Keratinocyte (primary cell): Measurements from ENCODE around the gene TKFC. TPM values are rescaled to one million over a fixed set of nuclear protein-coding genes. Genes with fewer than 3 reads are reported as not detected.

Experiments used
- DNase-seq: peaks from one replicate; pipeline ENCODE4 v3.0.0-alpha.2; 2011; ENCODE audit warnings: low read depth, missing footprints, low spot score
- FAIRE-seq: peaks from 2 replicates; lab custom pipeline; 2011; peaks lifted over from hg19 to GRCh38; lab: Jason Lieb, UNC
- H2AFZ ChIP-seq: 2 replicates; pipeline ENCODE4 v1.6.0; 2012; ENCODE audit warnings: low read length, control low read depth, inconsistent platforms; ENCODE audit not compliant: control insufficient read depth
- H3K27ac ChIP-seq: 2 replicates; pipeline ENCODE4 v1.5.1; 2011; ENCODE audit warnings: low read length; ENCODE audit not compliant: control insufficient read depth, insufficient read depth
- H3K27me3 ChIP-seq: 3 replicates; pipeline ENCODE4 v1.6.0; 2011; ENCODE audit warnings: low read length; ENCODE audit not compliant: control insufficient read depth, insufficient read depth; ENCODE audit errors: extremely low read depth
- H3K36me3 ChIP-seq, 2 experiments: 2 replicates in 1 of 2; 3 replicates in 1 of 2; pipeline ENCODE4 v1.5.1; 2011; ENCODE audit warnings: low read length in 2 of 2, mild to moderate bottlenecking in 1 of 2; ENCODE audit not compliant: control insufficient read depth in 2 of 2, insufficient read depth in 2 of 2; ENCODE audit errors: extremely low read depth in 1 of 2
- H3K4me1 ChIP-seq: 3 replicates; pipeline ENCODE4 v1.5.1; 2011; ENCODE audit warnings: low read length; ENCODE audit not compliant: control insufficient read depth, insufficient read depth; ENCODE audit errors: extremely low read depth
- H3K4me2 ChIP-seq: 3 replicates; pipeline ENCODE4 v1.6.0; 2011; ENCODE audit warnings: low read depth, low read length; ENCODE audit not compliant: control insufficient read depth, insufficient read depth; ENCODE audit errors: extremely low read depth
- H3K4me3 ChIP-seq, 3 experiments: fragments of 200-600 bp in 1 of 3; sonication (generic) in 1 of 3; 2 replicates in 2 of 3; 3 replicates in 1 of 3; pipeline ENCODE4 v1.5.1; 2011 to 2016; ENCODE audit warnings: low read length in 3 of 3, mild to moderate bottlenecking in 3 of 3, control low read depth in 2 of 3, inconsistent platforms in 1 of 3, low read depth in 1 of 3, mixed read lengths in 1 of 3, mixed run types in 1 of 3, moderate library complexity in 1 of 3; ENCODE audit not compliant: control insufficient read depth in 2 of 3, insufficient read depth in 2 of 3; ENCODE audit errors: extremely low read depth in 1 of 3
- H3K79me2 ChIP-seq: 2 replicates; pipeline ENCODE4 v1.6.0; 2012; ENCODE audit warnings: low read length; ENCODE audit not compliant: control insufficient read depth, insufficient read depth
- H3K9ac ChIP-seq: 3 replicates; pipeline ENCODE4 v1.6.0; 2011; ENCODE audit warnings: low read length; ENCODE audit not compliant: control insufficient read depth, insufficient read depth; ENCODE audit errors: extremely low read depth
- H3K9me1 ChIP-seq: 3 replicates; pipeline ENCODE4 v1.6.0; 2011; ENCODE audit warnings: low read length; ENCODE audit not compliant: control insufficient read depth, insufficient read depth; ENCODE audit errors: extremely low read depth
- H3K9me3 ChIP-seq: 2 replicates; pipeline ENCODE4 v1.5.1; 2012; ENCODE audit warnings: low read depth, low read length; ENCODE audit not compliant: control insufficient read depth
- H4K20me1 ChIP-seq: 3 replicates; pipeline ENCODE4 v1.6.0; 2011; ENCODE audit warnings: low read length; ENCODE audit not compliant: control insufficient read depth, insufficient read depth; ENCODE audit errors: extremely low read depth
- CTCF ChIP-seq, 3 experiments: IDR thresholded peaks in 1 of 3; conservative IDR thresholded peaks in 1 of 3; optimal IDR thresholded peaks in 1 of 3; 2 replicates in 2 of 3; 3 replicates in 1 of 3; pipeline versions ENCODE3 to v1.5.1; 2011; ENCODE audit warnings: low read length in 3 of 3, mild to moderate bottlenecking in 3 of 3, moderate library complexity in 2 of 3, control low read depth in 1 of 3, inconsistent platforms in 1 of 3; ENCODE audit not compliant: insufficient read depth in 2 of 3; ENCODE audit errors: extremely low read depth in 1 of 3
- EZH2 ChIP-seq: IDR thresholded peaks from one replicate; pipeline ENCODE4 v1.6.1; 2012; ENCODE audit warnings: inconsistent platforms, mild to moderate bottlenecking, low read length, moderate library complexity
- dilution Hi-C: fragments of 300-500 bp; cut with MboI; formaldehyde crosslinking; loops from one replicate; pipeline ENCODE4 v1.7.0; 2020; ENCODE audit warnings: low sequenced_read_pairs; ENCODE audit not compliant: extremely low pct_ligation_motif_present
- polyA plus RNA-seq, 5 experiments: library from polyadenylated mRNA; depleted of rRNA in 3 of 5; stranded (reverse) in 3 of 5; stranded (forward) in 1 of 5; unstranded in 1 of 5; fragments of >200 nt; gene quantifications; 1 replicate in 1 of 5; 2 replicates in 3 of 5; 3 replicates in 1 of 5; pipeline versions ENCODE4 v1.2.1 to v1.2.3, GENCODE V29; 2011 to 2012; ENCODE audit warnings: missing spikeins in 2 of 5, low read depth in 1 of 5, low replicate concordance in 1 of 5

The TKFC gene
- polyA plus RNA-seq, 1 donor (not counting 4 experiments of a cell fraction or from before 2014, with no cell fraction given) = 15.4 TPM

GRCh38 chr11:61349189-61349751 lies 16.2 kb downstream of the TKFC start:
- no peak overlapping the region for H3K27ac ChIP-seq
- DNase-seq (no peak), FAIRE-seq (no peak)
- H3K4me1 ChIP-seq = peaks cover 5% of the 10 kb centered on the region
- no peak overlapping the region for H2AFZ ChIP-seq
- TF ChIP-seq CTCF (optimal IDR thresholded peaks at IDR 0.05 in 1 of 3, IDR thresholded peaks at IDR 0.05 in 1 of 3, conservative IDR thresholded peaks at IDR 0.05 in 1 of 3; ENCODE audit: extremely low read depth in 1 of 3, insufficient read depth in 2 of 3, low read length in 3 of 3) (no peak), EZH2 (no peak)
- H3K4me3 ChIP-seq = no peak overlapping the region
- no peaks in the 10 kb centered on the region for H3K9me3 ChIP-seq
- no peaks in the 10 kb centered on the region for H3K27me3 ChIP-seq
- dilution Hi-C loops = no loop called here
- peaks cover 28% of the 10 kb centered on the region in 2 experiments for H3K36me3 ChIP-seq
- H4K20me1 ChIP-seq = no peaks in the 10 kb centered on the region
- H3K79me2 ChIP-seq = no peaks in the 10 kb centered on the region
- no peak overlapping the region for H3K9ac ChIP-seq
- H3K9me1 ChIP-seq = peaks cover 2% of the 10 kb centered on the region
- no peak overlapping the region for H3K4me2 ChIP-seq

GRCh38 chr11:61349916-61350315 lies 16.9 kb downstream of the TKFC start:
- Histone ChIP-seq H3K4me1 (peaks cover 5% of the 10 kb centered on the region), H3K9ac (no peak overlapping the region), H3K79me2 (no peaks in the 10 kb centered on the region), H2AFZ (no peak overlapping the region), H3K4me3 (no peak overlapping the region), H3K9me1 (peaks cover 2% of the 10 kb centered on the region), H3K36me3 (peaks cover 28% of the 10 kb centered on the region in 2 experiments), H3K27me3 (no peaks in the 10 kb centered on the region), H3K9me3 (no peaks in the 10 kb centered on the region), H4K20me1 (no peaks in the 10 kb centered on the region), H3K27ac (no peak overlapping the region), H3K4me2 (no peak overlapping the region)
- dilution Hi-C loops = no loop called here
- FAIRE-seq (no peak), DNase-seq (no peak)
- TF ChIP-seq EZH2 (no peak), CTCF (optimal IDR thresholded peaks at IDR 0.05 in 1 of 3, IDR thresholded peaks at IDR 0.05 in 1 of 3, conservative IDR thresholded peaks at IDR 0.05 in 1 of 3; ENCODE audit: extremely low read depth in 1 of 3, insufficient read depth in 2 of 3, low read length in 3 of 3) (no peak)
